GM21423 (cell line): ENCODE data around the gene GLO1.

ENCODE experiments used
- ATAC-seq: cut with Tn5 transposase; IDR thresholded peaks from one replicate; pipeline ENCODE4 v1.9.1; 2021; ENCODE audit warnings: mild to moderate bottlenecking, moderate library complexity; ENCODE audit not compliant: unreplicated experiment

The GLO1 gene

DNA sequence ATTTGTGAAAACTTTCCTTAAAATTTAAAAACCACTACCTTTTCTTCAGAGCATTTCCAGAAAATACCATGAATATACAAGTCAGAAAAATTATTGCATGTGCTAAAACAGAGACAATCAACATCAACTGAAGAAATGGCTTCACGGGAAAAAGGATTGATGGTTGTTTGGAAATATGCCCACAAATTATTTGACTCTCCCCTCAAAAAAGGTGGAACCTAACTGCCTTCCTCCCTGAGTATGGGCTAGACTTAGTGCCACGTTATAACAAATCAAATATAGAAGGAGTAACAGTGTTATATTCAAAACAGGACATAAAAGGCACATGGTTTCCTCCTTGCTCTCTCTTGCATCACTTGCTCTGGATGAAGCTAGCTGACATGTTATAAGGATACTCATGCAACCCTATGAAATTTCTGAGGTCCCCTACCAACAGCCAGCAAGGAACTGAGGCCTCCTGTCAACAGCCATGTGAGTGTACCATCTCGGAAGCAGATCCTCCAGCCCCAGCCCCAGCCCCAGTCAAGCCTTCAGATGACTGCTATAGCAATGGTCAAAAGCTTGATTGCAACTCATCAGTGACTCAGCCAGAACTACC, 71.7 kb downstream of the GLO1 start:
- ATAC-seq: no peak
